Occipital lobe (tissue), 2 donors: ENCODE measurements around the gene TFR2. TPM values are rescaled to one million over a fixed set of nuclear protein-coding genes. Genes with fewer than 3 reads are reported as not detected.
"Not testable (repeated sequence)": the region's sequence is repeated elsewhere in the genome, so short reads cannot be mapped to it uniquely, and the experiment has no call there.

Source experiments
- DNase-seq: peaks from one replicate; lab custom pipeline; 2025; lab: John Stamatoyannopoulos, UW
- total RNA-seq: library from RNA; depleted of rRNA; stranded (reverse); fragments of >200 nt; gene quantifications from one replicate; pipeline ENCODE4 v1.2.3, GENCODE V29; 2014

Gene TFR2
- total RNA-seq, 1 donor from 2014 or later, result 5.3 TPM

DNA sequence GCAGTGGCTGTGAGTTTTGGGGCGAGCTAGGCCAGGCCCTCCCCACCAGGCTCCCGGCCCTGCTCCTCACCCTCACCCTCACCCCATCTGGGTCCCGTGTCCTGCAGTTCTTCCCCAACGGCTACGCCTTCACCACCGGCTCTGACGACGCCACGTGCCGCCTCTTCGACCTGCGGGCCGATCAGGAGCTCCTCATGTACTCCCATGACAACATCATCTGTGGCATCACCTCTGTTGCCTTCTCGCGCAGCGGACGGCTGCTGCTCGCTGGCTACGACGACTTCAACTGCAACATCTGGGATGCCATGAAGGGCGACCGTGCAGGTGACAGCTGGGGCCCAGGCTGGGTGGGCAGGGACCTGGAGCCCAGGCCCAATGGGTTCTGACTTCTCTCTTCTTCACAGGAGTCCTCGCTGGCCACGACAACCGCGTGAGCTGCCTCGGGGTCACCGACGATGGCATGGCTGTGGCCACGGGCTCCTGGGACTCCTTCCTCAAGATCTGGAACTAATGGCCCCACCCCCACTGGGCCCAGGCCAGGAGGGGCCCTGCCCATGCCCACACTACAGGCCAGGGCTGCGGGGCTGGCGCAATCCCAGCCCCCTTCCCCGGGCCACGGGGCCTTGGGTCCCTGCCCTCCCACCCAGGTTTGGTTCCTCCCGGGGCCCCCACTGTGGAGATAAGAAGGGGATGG lies 37.1 kb upstream of the TFR2 start:
- no peak for DNase-seq

DNA sequence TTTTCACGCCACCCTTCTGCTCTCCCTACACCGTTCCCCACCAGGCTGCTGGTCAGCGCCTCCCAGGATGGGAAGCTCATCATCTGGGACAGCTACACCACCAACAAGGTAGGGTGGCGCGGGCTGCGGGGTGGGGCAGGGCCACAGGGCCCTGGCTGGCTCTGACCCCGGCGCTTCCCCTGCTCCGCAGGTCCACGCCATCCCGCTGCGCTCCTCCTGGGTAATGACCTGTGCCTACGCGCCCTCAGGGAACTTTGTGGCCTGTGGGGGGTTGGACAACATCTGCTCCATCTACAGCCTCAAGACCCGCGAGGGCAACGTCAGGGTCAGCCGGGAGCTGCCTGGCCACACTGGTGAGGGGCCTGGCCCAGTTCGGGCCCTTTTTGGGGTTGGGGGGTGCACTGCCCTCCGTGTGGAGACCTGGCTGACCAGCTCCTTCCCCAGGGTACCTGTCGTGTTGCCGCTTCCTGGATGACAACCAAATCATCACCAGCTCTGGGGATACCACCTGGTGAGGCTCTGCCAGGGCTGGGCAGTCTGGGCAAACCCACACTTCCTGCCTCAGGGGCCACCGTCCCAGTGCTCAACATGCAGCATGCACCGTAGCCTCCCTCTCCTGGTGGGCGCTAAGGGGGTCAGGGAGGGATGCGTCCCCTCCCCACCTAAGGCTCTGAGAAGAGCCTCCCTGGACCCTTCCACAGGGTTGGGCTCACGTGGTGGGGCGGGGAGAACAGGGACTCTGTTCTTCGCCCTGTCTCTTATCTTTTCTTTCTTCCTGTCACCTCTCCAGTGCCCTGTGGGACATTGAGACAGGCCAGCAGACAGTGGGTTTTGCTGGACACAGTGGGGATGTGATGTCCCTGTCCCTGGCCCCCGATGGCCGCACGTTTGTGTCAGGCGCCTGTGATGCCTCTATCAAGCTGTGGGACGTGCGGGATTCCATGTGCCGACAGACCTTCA lies 36.2 kb upstream of the TFR2 start:
- no peak for DNase-seq

DNA sequence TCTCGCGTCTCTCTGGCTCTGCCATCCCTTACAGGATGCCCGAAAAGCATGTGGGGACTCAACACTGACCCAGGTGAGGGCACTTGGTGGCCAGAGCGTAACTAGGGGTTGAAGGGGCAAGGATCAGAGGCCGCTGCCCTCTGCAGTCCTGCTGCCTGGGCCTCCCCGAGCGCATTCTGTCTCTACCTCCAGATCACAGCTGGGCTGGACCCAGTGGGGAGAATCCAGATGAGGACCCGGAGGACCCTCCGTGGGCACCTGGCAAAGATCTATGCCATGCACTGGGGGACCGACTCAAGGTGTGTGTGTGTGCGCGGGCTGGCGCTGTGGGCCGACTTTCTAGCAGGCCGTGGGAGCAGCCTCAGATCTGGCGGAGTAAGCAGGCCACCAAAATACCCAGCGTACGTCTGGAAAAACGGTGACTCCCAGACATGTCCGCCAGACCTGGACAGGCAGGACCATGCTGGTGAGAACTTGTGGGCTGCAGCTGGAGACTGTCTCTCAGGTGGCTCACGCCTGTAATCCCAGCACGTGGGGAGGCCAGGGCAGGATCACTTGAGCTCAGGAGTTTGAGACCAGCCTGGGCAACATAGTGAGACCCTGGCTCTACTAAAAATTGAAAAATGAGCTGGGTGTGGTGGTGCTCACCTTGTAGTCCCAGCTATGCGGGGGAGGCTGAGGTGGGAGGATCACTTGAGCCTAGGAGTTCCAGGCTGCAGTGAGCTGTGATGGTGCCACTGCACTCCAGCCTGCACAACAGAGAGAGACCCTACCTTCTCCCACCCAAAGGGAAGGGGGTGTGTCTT lies 35.4 kb upstream of the TFR2 start:
- DNase-seq, result no peak

DNA sequence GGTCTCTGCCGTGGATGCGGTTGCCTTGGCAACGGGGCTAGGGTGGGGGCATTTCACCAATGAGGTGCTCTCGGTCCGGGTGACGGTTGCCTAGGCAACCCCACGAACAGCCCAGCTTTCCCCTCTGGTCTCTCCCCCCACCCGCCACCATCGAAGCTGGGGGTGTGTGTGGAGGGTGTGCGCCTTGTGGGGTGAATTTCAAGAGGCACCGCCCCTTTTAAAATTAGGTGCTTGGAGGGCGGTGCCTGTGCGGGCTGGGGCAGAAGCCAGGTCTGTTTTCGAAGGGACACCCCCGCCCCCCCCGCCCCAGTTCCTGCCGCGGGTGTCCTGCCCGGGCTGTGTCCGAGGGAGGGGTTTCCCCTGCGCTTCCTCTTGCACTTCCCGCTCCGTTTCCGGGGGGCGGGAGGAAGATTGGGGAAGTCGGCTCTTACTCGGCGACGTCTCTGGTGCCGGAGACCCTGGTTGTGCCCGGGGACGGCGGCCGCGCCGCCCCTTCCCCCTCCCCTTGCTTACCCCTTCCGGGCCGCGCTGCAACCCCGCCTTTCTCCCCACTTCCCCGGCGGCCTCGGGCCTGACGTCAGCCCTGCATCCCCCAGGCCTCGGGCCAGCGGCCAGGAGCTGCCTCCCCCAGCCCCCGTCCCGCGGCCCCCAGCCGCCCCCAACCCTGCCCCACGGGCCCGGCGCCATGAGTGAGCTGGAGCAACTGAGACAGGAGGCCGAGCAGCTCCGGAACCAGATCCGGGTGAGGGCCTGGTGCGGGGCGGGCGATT lies 34.4 kb upstream of the TFR2 start:
- DNase-seq, result peak; percentile 76

DNA sequence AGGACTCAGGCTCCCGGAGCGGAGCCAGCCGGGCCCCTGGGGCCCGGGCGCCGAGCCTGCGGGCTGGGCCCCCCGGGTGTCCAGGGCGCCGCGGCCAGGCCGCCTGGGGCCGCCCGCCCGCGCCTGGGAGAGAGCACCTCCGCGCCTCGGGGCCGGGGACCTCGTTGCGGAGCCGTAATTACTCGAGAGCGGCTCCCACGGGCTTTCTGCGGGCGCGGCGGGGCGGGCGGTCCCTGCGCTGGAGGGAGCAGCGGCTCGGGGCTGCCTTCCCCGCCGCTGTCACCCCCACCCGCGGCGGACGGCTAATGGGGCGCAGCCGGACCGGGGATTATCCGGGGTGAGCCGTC lies 33.7 kb upstream of the TFR2 start:
- no peak for DNase-seq

DNA sequence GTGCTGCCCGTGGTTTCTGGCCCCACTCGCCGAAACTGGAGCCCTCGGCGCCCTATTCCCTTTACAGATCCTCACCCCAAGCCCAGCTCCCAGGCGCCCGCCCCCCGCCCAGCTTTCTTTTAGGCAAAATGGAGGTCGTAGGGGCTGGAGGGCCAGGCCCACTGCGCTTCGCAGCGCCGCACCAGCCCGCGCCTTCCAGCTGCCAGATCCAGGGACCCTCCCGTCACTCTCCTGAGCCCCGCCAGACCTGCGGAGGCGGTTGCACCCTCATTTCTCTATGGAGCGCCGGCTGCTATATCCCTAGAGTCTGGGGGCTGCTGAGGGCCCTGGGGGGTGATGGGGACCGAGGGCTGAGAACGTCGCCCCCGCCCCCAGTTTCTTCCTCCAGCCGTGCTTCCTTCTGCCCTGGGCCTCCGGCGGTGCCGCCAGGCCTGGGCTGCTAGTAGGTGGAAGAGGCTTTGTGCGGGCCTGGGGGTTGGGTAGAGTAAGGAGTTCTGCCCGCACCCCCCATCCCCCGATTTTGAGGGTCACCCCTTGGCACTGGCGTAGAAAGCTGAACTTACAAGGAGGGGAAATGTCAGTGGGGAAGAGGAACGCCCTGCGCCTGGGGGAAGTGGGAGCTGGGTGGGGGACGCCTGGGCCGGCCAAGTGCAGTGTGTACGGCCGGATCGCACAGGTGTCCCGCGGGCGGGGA lies 33.2 kb upstream of the TFR2 start:
- no peak for DNase-seq

DNA sequence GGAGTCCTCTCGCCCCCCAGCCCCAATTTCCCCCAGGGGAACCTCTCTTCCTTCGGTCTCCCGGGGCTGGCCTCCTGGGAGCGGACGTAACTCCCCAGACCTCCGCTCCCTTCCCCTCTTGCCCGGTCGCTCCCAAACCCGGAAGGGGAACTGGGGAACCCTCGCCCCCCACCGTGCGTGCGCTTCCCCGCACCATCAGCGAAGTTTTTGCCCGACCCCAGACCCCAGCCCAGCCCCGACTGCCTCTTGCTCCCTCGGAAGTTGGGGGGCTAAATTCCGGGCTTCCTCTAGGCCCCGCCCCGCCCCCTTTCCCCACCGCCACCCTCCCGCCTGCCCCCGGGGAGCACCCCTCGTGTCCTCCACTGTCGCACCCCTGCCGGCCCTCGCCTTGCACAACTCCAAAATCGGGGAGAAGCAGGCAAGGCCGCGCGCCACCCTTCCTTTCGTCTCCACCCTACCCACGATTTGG lies 32.6 kb upstream of the TFR2 start:
- no peak for DNase-seq

DNA sequence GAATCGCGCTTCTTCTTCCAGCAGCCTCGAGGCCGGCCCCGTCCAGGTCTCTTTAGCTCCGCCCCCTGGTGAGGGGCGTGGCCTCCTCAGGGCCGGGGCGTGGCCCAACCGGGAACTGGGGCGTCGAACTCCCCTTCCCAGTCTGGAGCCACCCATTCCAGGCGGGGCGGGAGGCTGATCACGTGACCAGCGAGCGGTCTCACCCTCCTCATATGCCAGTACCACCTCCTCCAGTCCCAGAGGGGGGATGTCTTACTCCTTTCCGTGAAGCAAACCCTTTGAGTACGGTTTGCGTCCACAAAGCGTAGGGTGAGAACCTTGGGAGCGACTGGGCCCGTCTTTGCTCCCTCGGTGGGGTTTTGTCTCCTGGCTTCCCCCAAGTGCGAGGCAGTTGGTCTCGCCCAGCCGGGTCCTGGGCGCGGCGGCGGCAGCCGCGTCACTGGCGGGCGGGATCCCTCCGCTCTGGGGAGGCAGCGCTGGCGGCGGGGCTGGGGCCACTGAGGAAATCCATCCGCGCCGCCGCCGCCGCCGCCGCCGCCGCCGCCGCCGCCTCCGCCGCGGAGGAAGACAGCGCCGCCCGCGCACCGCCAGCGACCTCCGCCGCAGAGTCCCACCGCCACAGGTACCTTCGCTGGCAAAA lies 32.1 kb upstream of the TFR2 start, which contains the start of gene GNB2:
Gene GNB2 (plus strand): TSS at position 439 of the 640 bp plus-strand sequence. CDS start 2,526 bp downstream, outside the sequence.
- DNase-seq, result peak; percentile 97

DNA sequence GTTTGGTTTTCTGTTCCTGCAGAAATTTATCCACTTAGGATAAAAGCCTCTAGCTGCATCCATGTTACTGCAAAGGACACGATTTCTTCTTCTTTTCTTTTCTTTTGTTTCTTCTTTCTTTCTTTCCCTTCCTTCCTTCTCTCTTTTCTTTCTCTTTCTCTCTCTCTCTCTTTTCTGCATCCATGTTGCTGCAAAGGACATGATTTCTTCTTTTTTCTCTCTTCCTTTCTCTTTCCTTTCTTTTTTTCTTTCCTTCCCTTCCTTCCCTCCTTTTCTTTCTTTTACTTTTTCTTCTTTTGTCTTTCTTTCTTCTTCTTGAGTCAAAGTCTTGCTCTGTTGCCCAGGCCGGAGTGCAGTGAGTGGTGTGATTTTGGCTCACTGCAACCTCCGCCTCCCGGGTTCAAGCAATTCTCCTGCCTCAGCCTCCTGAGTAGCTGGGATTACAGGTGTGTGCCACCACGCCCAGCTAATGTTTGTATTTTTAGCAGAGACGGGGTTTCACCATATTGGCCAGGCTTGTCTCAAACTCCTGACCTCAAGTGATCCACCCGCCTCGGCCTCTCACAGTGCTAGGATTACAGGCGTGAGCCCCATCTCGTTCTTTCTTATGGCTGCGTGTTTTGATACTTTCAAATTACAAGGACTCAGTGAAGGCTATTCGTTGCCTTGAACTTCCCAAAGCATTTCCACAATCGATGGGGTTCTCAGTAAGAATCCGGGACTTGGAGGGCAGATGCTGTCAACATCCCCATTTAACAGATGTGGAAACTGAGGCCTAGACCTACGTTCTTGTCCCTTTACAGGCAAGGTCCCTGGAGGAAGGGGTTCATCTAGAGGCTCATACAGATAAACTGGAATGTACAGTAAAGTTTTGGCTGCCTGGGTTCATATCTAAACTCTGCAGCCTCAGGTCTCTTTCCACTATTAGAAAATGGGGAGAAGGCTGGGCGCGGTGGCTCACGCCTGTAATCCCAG lies 30.3 kb upstream of the TFR2 start:
- no peak for DNase-seq

DNA sequence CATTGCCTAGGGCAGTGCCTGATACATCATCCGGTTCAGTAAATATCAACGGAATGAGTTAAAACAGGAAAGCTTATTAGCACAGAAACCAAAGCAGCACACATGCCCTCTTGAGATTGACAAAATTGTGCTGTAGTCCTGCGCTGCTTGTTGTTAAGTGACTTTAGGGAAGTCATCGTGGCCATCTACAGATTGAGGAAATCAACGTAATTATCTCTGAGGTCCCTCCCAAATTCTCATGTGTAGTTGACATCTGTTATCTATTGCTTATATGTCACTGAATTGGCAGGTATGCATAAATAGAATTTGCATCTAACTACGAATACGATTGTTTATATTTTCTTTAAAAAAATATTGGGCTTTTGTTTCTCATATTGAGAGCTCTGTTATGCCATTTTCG lies 28.7 kb upstream of the TFR2 start:
- no peak for DNase-seq

DNA sequence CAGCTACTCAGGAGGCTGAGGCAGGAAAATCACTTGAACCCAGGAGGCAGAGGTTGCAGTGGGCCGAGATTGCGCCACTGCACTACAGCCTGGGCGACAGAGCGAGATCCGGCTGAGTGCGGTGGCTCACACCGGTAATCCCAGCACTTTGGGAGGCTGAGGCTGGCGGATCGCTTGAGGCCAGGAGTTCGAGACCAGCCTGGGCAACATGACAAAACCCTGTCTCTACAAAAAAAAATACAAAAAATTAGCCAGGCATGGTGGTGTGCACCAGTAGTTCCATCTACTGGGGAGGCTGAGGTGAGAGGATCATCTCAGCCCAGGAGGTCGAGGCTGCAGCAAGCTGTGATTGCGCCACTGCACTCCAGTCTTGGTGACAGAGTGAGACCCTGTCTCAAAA lies 27.8 kb upstream of the TFR2 start:
- not testable (repeated sequence) for DNase-seq

DNA sequence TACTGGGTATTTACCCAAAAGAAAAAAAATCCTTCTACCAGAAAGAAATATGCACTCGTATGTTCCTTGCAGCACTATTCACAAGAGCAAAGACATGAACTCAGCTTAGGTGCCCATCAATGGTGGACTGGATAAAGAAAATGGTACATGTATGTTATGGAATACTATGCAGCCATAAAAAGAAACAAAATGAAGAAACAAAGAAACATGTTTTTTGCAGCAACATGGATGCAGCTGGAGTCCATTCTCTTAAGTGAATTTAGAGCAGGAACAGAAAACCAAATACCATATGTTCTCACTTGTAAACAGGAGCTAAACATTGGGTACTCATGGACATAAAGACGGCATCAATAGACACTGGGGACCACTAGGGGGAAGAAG lies 26.7 kb upstream of the TFR2 start:
- no peak for DNase-seq

DNA sequence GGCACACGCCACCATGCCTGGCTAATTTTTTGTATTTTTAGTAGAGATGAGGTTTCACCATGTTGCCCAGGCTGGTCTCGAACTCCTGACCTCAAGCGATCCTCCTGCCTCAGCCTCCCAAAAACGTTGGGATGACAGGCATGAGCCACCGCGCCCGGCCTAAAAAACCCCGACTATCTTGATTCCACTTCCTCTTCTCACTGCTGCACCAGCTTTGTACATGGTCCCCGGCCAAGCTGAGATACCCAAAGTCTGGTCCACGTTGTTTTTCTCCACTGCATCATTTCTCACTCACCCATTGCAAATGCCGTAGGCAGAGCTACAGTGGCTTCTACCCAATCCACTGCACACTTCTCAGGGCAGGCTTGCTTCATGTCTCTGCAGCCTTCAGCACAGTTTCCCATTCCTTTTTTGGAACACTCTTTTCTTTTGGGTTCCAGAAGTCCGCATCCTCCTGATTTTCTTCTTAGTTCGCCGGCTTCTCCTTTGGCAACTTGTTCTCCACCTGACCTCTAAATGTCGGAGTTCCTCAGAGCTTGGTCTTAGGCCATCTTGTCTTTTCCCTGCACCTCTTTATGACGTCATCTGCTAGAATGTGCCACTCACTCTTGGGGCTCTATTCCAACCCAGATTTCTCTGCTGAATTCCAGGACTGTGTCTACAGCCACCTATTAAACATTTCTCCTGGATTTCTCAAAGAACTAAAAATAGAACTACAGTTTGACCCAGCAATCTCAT lies 26.1 kb upstream of the TFR2 start:
- no peak for DNase-seq

DNA sequence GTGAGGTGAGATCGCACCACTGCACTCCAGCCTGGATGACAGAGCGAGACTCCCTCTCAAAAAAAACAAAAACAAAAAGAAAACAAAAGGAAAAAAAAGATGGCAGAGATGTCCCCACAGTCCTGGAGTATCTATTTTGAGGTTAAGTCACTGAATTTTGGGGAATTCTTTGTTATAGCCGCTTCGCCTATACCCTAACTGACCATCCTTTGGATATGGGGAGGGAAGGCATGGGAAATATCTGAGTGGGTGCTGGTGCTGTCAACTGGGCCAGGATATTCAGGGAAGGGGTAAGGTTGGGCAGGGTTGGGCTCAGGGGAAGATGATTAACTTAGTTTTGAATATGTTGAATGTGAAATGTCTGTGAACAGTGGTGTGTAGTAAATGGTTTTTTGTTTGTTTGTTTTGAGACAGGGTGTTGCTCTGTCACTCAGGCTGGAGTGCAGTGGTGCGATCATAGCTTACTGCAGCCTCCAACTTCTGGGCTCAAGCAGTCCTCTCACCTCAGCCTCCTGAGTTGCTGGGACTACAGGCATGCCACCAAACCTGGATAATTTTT lies 23.9 kb upstream of the TFR2 start:
- no peak for DNase-seq

DNA sequence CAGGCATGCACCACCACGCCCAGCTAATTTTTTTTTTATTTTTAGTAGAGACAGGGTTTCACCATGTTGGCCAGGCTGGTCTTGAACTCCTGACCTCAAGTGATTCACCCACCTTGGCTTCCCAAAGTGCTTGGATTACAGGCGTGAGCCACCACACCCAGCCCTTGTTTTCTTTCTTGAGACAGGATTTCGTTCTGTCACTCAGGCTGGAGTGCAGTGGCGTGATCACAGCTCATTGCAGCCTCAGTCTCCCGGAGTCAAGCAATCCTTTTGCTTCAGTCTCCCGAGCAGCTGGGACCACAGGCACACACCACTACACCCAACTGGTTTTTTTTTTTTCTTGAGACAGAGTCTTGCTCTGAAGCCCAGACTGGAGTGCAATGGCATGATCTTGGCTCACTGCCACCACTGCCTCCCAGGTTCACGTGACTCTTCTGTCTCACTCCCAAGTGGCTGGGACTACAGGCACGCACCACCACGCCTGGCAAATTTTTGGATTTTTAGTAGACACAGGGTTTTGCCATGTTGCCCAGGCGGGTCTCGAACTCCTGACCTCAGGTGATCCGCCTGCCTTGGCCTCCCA lies 20.9 kb upstream of the TFR2 start:
- not testable (repeated sequence) for DNase-seq

DNA sequence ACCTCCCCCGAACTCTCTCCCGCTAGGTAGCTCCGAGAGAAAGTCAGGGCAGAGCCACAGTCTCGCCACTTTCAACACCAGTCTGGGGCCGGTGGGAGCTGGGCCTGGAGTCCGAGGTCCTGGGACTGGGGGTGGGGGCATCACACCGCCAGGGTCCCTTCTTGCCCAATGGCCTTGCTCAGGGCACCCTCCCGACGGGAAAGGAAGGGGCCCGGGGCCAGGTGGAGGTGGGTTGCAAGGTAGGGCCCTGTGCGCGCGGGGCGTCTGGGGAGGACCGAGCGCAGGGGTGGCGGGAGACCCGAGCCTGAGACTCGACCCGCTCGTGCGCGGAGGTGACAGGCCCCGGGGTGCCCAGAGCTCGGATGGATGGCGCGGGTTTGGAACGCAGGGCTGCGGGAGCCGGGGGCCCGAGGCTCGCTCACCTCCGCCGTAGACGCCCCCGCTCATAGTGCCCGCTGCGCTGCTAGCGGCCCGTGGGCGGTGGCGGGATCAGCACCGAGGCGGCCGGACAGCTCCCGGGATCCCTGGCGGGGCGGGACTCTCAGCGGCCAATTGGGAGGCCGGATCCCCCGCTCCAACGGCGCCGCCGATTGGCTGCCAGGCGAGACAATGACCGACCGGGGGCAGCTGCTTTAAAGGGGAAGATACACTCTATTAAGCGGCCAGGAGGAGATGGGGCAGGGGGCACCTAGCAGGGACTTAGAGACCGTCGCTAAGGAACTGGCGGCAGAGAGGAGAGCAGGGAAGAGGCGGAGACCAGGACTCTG lies 14.7 kb upstream of the TFR2 start, which contains the start of gene ACTL6B:
Gene ACTL6B (minus strand): TSS at position 541 of the 767 bp plus-strand sequence. CDS start 94 bp downstream, at position 447.
- DNase-seq, result peak; percentile 74
